Caco-2 (cell line): Measurements from ENCODE around the gene ADAM12. TPM values are rescaled to one million over a fixed set of nuclear protein-coding genes. Genes with fewer than 3 reads are reported as not detected.

ENCODE experiments used
- BruUV-seq: library from RNA; stranded (reverse); fragments of 400-500 nt; replicated peaks from 2 replicates; lab custom pipeline; 2021; lab: Mats Ljungman, UMichigan
- CTCF ChIA-PET: fragments of 300-600 bp; sonication (Branson Sonifier 250); formaldehyde crosslinking; loops from one replicate; lab custom pipeline; 2022; ENCODE audit warnings: antibody characterized with exemption; lab: Charles Lee
- POLR2A ChIA-PET: fragments of 300-600 bp; sonication (Branson Sonifier 250); formaldehyde crosslinking; loops from one replicate; lab custom pipeline; 2022; ENCODE audit warnings: antibody characterized with exemption; lab: Charles Lee
- DNase-seq, 2 experiments: peaks; one replicate each; pipeline versions ENCODE4 v3.0.0 to v3.0.0-alpha.2; 2020 to 2022
- H3K27me3 ChIP-seq: replicated peaks from 2 replicates; pipeline ENCODE4 v1.6.0; 2011; ENCODE audit warnings: low read length; ENCODE audit not compliant: control insufficient read depth, insufficient read depth
- H3K36me3 ChIP-seq: 2 replicates; pipeline ENCODE4 v1.5.1; 2011; ENCODE audit warnings: low read length; ENCODE audit not compliant: control insufficient read depth, insufficient read depth
- H3K4me1 ChIP-seq: fragments of 250-450 bp; sonication (Bioruptor Pico); 2 replicates; pipeline ENCODE4 v1.5.1; 2020; ENCODE audit warnings: mild to moderate bottlenecking
- H3K4me3 ChIP-seq: 2 replicates; pipeline ENCODE4 v1.5.1; 2011; ENCODE audit warnings: low read depth, mild to moderate bottlenecking, control low read depth, low read length
- H3K9me3 ChIP-seq: fragments of 250-450 bp; sonication (Bioruptor Pico); 2 replicates; pipeline ENCODE4 v1.5.1; 2020; ENCODE audit warnings: mild to moderate bottlenecking, moderate library complexity
- H3K27ac Mint-ChIP-seq: one replicate; pipeline ENCODE4 v1.8.0; 2022; ENCODE audit warnings: mixed read lengths; ENCODE audit not compliant: unreplicated experiment
- H3K27me3 Mint-ChIP-seq: one replicate; pipeline ENCODE4 v1.8.0; 2022; ENCODE audit warnings: mixed read lengths; ENCODE audit not compliant: insufficient read depth, unreplicated experiment
- H3K36me3 Mint-ChIP-seq: one replicate; pipeline ENCODE4 v1.8.0; 2022; ENCODE audit warnings: mild to moderate bottlenecking, mixed read lengths; ENCODE audit not compliant: insufficient read depth, unreplicated experiment
- H3K4me1 Mint-ChIP-seq: one replicate; pipeline ENCODE4 v1.8.0; 2022; ENCODE audit warnings: low read depth, mixed read lengths; ENCODE audit not compliant: unreplicated experiment
- H3K4me3 Mint-ChIP-seq: one replicate; pipeline ENCODE4 v1.8.0; 2022; ENCODE audit warnings: mild to moderate bottlenecking, moderate library complexity, mixed read lengths; ENCODE audit not compliant: unreplicated experiment
- H3K9me3 Mint-ChIP-seq: one replicate; pipeline ENCODE4 v1.8.0; 2022; ENCODE audit warnings: mixed read lengths; ENCODE audit not compliant: unreplicated experiment
- intact Hi-C: fragments of 100-400 bp; cut with micrococcal nuclease; formaldehyde crosslinking; loops from one replicate; pipeline ENCODE4 v1.10.0; 2022; ENCODE audit not compliant: unreplicated experiment
- total RNA-seq: library from RNA; stranded (reverse); gene quantifications from 2 replicates; pipeline ENCODE4 v1.2.3, GENCODE V29; 2022
- TF ChIP-seq, protein P1 (sequence below), 2 experiments: fragments of 200-600 bp in 1 of 2; IDR thresholded peaks; 1 replicate in 1 of 2; 2 replicates in 1 of 2; pipeline versions ENCODE4 v1.5.1 to v1.8.0; 2011 to 2022; ENCODE audit warnings: antibody characterized with exemption in 1 of 2, control low read depth in 1 of 2, inconsistent platforms in 1 of 2, low read depth in 1 of 2, low read length in 1 of 2, mild to moderate bottlenecking in 1 of 2, moderate library complexity in 1 of 2; ENCODE audit not compliant: insufficient read depth in 1 of 2, severe bottlenecking in 1 of 2, unreplicated experiment in 1 of 2

Gene ADAM12
- total RNA-seq, 1 experiment from 2014 or later: not detected

GRCh38 chr10:126243971-126244370, 144.3 kb downstream of the ADAM12 start:
- peaks cover 10% of the 10 kb centered on the region for H3K4me1 ChIP-seq
- intact Hi-C loops: no loop called here
- H3K27ac Mint-ChIP-seq: no peak overlapping the region
- TF ChIP-seq, protein P1, sequence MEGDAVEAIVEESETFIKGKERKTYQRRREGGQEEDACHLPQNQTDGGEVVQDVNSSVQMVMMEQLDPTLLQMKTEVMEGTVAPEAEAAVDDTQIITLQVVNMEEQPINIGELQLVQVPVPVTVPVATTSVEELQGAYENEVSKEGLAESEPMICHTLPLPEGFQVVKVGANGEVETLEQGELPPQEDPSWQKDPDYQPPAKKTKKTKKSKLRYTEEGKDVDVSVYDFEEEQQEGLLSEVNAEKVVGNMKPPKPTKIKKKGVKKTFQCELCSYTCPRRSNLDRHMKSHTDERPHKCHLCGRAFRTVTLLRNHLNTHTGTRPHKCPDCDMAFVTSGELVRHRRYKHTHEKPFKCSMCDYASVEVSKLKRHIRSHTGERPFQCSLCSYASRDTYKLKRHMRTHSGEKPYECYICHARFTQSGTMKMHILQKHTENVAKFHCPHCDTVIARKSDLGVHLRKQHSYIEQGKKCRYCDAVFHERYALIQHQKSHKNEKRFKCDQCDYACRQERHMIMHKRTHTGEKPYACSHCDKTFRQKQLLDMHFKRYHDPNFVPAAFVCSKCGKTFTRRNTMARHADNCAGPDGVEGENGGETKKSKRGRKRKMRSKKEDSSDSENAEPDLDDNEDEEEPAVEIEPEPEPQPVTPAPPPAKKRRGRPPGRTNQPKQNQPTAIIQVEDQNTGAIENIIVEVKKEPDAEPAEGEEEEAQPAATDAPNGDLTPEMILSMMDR (IDR thresholded peaks at IDR 0.05; ENCODE audit: insufficient read depth in 1 of 2, low read depth in 1 of 2, low read length in 1 of 2, severe bottlenecking in 1 of 2, unreplicated experiment in 1 of 2): no peak
- ChIA-PET CTCF (no interaction called here), POLR2A (no interaction called here)
- DNase-seq: no peak
- no TSS peak for BruUV-seq
- no peaks in the 10 kb centered on the region for H3K27me3 ChIP-seq
- no peak overlapping the region for H3K4me3 ChIP-seq
- no peak overlapping the region for H3K4me3 Mint-ChIP-seq
- no peaks in the 10 kb centered on the region for H3K36me3 Mint-ChIP-seq
- no peaks in the 10 kb centered on the region for H3K36me3 ChIP-seq
- H3K27me3 Mint-ChIP-seq: peaks cover 6% of the 10 kb centered on the region
- no peaks in the 10 kb centered on the region for H3K4me1 Mint-ChIP-seq
- H3K9me3 Mint-ChIP-seq: no peaks in the 10 kb centered on the region
- H3K9me3 ChIP-seq: no peaks in the 10 kb centered on the region

- TF ChIP-seq, protein P1 (IDR thresholded peaks at IDR 0.05; ENCODE audit: insufficient read depth in 1 of 2, low read depth in 1 of 2, low read length in 1 of 2, severe bottlenecking in 1 of 2, unreplicated experiment in 1 of 2): no peak
- no TSS peak for BruUV-seq
- no peaks in the 10 kb centered on the region for H3K4me1 Mint-ChIP-seq
- H3K4me3 ChIP-seq: no peak overlapping the region
- intact Hi-C loops: no loop called here
- no peaks in the 10 kb centered on the region for H3K9me3 Mint-ChIP-seq
- H3K27me3 ChIP-seq: no peaks in the 10 kb centered on the region
- ChIA-PET CTCF (no interaction called here), POLR2A (no interaction called here)
- H3K36me3 ChIP-seq: no peaks in the 10 kb centered on the region
- H3K27ac Mint-ChIP-seq: no peak overlapping the region
- peaks cover 6% of the 10 kb centered on the region for H3K27me3 Mint-ChIP-seq
- H3K4me1 ChIP-seq: peaks cover 10% of the 10 kb centered on the region
- no peaks in the 10 kb centered on the region for H3K36me3 Mint-ChIP-seq
- no peaks in the 10 kb centered on the region for H3K9me3 ChIP-seq
- H3K4me3 Mint-ChIP-seq: no peak overlapping the region
- DNase-seq: no peak
These were observed 145.0 kb downstream of the ADAM12 start for GRCh38 chr10:126243306-126243705.

DNA sequence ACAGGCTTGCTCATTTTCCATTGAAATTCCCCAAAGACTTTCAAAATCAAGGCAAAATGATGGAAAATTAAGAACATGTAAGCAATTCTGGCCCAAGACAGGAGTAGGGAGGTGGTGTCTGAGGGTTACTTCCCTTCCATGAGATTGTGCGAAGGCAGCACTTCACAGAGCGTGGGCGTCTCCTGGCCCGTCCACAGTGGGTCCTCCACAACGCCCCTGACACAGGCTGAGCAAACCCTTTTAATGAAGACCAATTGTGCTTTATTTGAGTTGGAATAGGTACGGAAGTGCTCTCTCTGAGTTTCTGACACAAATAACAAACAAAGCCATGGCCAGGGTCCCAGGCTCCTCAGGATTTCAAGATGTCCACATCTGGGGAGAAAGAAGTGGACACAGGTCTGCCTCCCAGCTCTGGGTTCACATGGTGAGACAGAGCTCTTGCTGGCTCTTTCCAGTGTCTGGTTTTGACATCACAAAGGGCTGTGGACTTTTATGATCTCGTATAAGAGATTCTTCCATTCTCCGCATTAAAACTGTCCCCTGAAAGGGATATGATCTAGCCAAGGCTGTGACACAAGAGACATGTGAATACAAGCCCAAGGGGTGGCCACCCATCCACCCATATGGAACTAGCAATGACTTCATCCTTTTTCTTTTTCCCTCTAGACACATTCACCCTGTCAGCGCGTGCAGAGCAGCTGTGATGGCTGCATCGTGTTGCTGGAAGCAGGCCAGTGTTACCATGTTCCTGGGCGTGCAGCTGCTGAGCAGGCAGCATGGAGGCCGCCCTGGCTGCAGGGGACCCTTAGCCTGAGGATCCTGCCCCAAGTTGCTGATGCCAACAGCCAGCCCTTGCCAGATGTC, 145.6 kb downstream of the ADAM12 start:
- BruUV-seq: no TSS peak
- Mint-ChIP-seq H3K27ac (no peak overlapping the region), H3K36me3 (no peaks in the 10 kb centered on the region), H3K4me1 (no peaks in the 10 kb centered on the region), H3K27me3 (peaks cover 6% of the 10 kb centered on the region), H3K9me3 (no peaks in the 10 kb centered on the region), H3K4me3 (no peak overlapping the region)
- intact Hi-C loops: no loop called here
- Histone ChIP-seq H3K4me1 (peaks cover 7% of the 10 kb centered on the region), H3K9me3 (no peaks in the 10 kb centered on the region), H3K27me3 (no peaks in the 10 kb centered on the region), H3K36me3 (no peaks in the 10 kb centered on the region), H3K4me3 (no peak overlapping the region)
- TF ChIP-seq, protein P1 (IDR thresholded peaks at IDR 0.05; ENCODE audit: insufficient read depth in 1 of 2, low read depth in 1 of 2, low read length in 1 of 2, severe bottlenecking in 1 of 2, unreplicated experiment in 1 of 2): no peak
- ChIA-PET POLR2A (no interaction called here), CTCF (no interaction called here)
- DNase-seq: no peak
